OCI-LY7 (cell line): Measurements from ENCODE around the gene SULF2.

Experiments used
- CTCF ChIP-seq: fragments of 200-600 bp; sonication (generic); conservative IDR thresholded peaks from 2 replicates; pipeline ENCODE4 v1.5.1; 2014; ENCODE audit warnings: mild to moderate bottlenecking, antibody characterized with exemption, low read length, moderate library complexity, mixed read lengths
- EZH2phosphoT487 ChIP-seq: fragments of 200-600 bp; sonication (generic); IDR thresholded peaks from 2 replicates; pipeline ENCODE4 v1.6.1; 2018; ENCODE audit warnings: low read depth, borderline replicate concordance, mild to moderate bottlenecking, mixed run types, antibody characterized with exemption, low read length, moderate library complexity, mixed read lengths

- TF ChIP-seq CTCF (no peak), EZH2phosphoT487 (no peak)
Observed at GRCh38 chr20:47783828-47784598, 1.3 kb downstream of the SULF2 start.
